IMR-90 (cell line): ENCODE results near the gene CLDN14.

Experiments
- POLR2A ChIP-seq: IDR thresholded peaks from 2 replicates; pipeline ENCODE4 v1.6.1; 2012; ENCODE audit warnings: mild to moderate bottlenecking, low read depth, low read length
- RCOR1 ChIP-seq: IDR thresholded peaks from 2 replicates; pipeline ENCODE4 v1.6.1; 2012; ENCODE audit warnings: mild to moderate bottlenecking, low read length, improper control_type of control experiment; ENCODE audit not compliant: insufficient replicate concordance
- TF ChIP-seq, protein P1 (sequence below): conservative IDR thresholded peaks from 2 replicates; pipeline ENCODE4 v1.5.1; 2012; ENCODE audit warnings: mild to moderate bottlenecking, low read depth, low read length, improper control_type of control experiment

DNA sequence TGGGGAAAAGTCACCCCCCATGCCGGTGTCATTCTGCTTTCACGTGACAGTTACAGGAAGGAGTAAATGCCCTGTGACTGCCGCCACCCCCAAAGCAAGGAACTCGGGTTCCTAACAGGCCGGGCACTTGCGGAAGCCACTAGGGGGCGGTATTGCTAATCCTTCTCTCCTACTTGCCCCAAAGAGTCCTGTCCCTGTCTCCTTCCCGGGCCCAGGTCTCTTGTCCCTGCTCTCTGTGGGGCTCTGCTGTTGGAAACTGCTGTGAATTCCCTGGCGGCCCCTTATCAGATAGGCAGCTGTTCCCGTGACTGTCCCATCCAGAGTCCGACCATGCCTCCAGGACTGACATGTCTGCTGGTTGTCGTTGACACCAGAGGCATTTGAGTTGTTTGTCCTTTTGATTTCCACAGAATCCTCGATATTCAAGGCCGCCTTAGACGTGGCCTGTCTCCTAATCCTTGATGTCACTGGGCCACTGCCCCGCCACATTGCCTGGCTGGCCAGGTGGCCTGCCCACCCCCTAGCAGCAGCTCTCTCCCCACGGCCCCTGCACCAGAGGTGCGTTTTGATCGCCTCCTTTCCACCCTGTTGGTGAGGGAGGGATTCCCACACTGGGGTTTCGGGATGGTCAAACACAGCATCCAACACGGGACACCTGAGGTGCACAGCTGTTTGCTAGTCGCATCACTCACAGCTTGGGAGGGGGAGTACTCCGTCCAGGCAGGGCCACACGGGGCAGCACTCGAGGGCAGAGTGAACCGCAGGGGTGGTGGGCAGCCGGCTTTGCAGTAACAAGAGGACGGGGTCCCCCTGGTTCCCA, 57.4 kb downstream of the CLDN14 start:
- no peak for TF ChIP-seq POLR2A
- TF ChIP-seq RCOR1 = no peak
- TF ChIP-seq, protein P1, sequence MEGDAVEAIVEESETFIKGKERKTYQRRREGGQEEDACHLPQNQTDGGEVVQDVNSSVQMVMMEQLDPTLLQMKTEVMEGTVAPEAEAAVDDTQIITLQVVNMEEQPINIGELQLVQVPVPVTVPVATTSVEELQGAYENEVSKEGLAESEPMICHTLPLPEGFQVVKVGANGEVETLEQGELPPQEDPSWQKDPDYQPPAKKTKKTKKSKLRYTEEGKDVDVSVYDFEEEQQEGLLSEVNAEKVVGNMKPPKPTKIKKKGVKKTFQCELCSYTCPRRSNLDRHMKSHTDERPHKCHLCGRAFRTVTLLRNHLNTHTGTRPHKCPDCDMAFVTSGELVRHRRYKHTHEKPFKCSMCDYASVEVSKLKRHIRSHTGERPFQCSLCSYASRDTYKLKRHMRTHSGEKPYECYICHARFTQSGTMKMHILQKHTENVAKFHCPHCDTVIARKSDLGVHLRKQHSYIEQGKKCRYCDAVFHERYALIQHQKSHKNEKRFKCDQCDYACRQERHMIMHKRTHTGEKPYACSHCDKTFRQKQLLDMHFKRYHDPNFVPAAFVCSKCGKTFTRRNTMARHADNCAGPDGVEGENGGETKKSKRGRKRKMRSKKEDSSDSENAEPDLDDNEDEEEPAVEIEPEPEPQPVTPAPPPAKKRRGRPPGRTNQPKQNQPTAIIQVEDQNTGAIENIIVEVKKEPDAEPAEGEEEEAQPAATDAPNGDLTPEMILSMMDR = peak; percentile 74
